Stomach (tissue), 4 donors: ENCODE data around the gene ZNF653.

Source experiments
- CTCF ChIP-seq, 7 experiments: fragments of 450-650 bp in 4 of 7; fragments of 200-600 bp in 3 of 7; sonication (generic) in 3 of 7; IDR thresholded peaks; one replicate each; pipeline ENCODE4 v1.5.1; 2016 to 2019; ENCODE audit warnings: antibody characterized with exemption in 7 of 7, control low read depth in 2 of 7, mild to moderate bottlenecking in 1 of 7
- POLR2A ChIP-seq, 4 donors: fragments of 450-650 bp; IDR thresholded peaks; one replicate each; pipeline ENCODE4 v1.6.1; 2016; ENCODE audit warnings: antibody characterized with exemption in 4 of 4, control low read depth in 2 of 4, mild to moderate bottlenecking in 1 of 4, moderate library complexity in 1 of 4

- no peak for TF ChIP-seq CTCF (IDR thresholded peaks at IDR 0.05)
- TF ChIP-seq POLR2A (IDR thresholded peaks at IDR 0.05), result no peak
Measured at GRCh38 chr19:11534538-11534937, 28.9 kb upstream of the ZNF653 start.
